ENCODE measurements around the gene CTNND2.

GRCh38 chr5:11449217-11449616 is 455.0 kb downstream of the CTNND2 start:
- TF ChIP-seq BCLAF1 (IDR thresholded peaks at IDR 0.05) (no peak), TCF12 (IDR thresholded peaks at IDR 0.05; ENCODE audit: low read depth, low read length) (no peak)

Measured in GM12878 (cell line).